Right atrium auricular region (tissue), 2 donors: ENCODE measurements around the gene STIP1. TPM values are rescaled to one million over a fixed set of nuclear protein-coding genes. Genes with fewer than 3 reads are reported as not detected.

Source experiments
- DNase-seq: peaks from one replicate; pipeline ENCODE4 v3.0.0-alpha.2; 2019; ENCODE audit warnings: low spot score
- H3K27ac ChIP-seq, 2 donors: fragments of 200-600 bp; sonication (generic); 1 replicate in 1 of 2; 2 replicates in 1 of 2; pipeline ENCODE4 v1.5.1; 2016 to 2019
- H3K27me3 ChIP-seq, 2 donors: fragments of 200-600 bp; sonication (generic); one replicate each; pipeline versions ENCODE4 v1.5.1 to v1.6.0; 2017 to 2019
- H3K36me3 ChIP-seq: fragments of 200-600 bp; sonication (generic); one replicate; pipeline ENCODE4 v1.5.1; 2016
- H3K4me1 ChIP-seq, 2 donors: fragments of 200-600 bp; sonication (generic); one replicate each; pipeline versions ENCODE4 v1.5.1 to v1.6.0; 2017 to 2019
- H3K4me3 ChIP-seq, 2 donors: fragments of 200-600 bp; sonication (generic); 1 replicate in 1 of 2; 2 replicates in 1 of 2; pipeline ENCODE4 v1.5.1; 2017 to 2019; ENCODE audit warnings: mild to moderate bottlenecking in 1 of 2, moderate library complexity in 1 of 2
- H3K9me3 ChIP-seq, 2 donors: fragments of 200-600 bp; sonication (generic); one replicate each; pipeline ENCODE4 v1.5.1; 2019
- CTCF ChIP-seq, 2 donors: fragments of 200-600 bp; sonication (generic); IDR thresholded peaks; one replicate each; pipeline ENCODE4 v1.5.1; 2019; ENCODE audit warnings: antibody characterized with exemption in 2 of 2
- total RNA-seq, 2 donors: library from RNA; depleted of rRNA; stranded (reverse); fragments of >200 nt; gene quantifications; one replicate each; pipeline ENCODE4 v1.1.0, GENCODE V29; 2016

Gene STIP1
- total RNA-seq, 2 donors from 2014 or later = 88.9 to 114 TPM

GRCh38 chr11:64183890-64184289, 2.1 kb upstream of the STIP1 start:
- no peaks in the 10 kb centered on the region for H3K9me3 ChIP-seq
- TF ChIP-seq CTCF (IDR thresholded peaks at IDR 0.05) = no peak
- no peaks in the 10 kb centered on the region for H3K27me3 ChIP-seq
- peaks cover 0 to 55% of the 10 kb centered on the region in 2 donors for H3K4me1 ChIP-seq
- H3K27ac ChIP-seq = peak overlapping the region; percentile 6 to 94
- H3K36me3 ChIP-seq = peaks cover 4% of the 10 kb centered on the region
- no peak for DNase-seq
- H3K4me3 ChIP-seq = no peak overlapping the region

- DNase-seq = peak; percentile 96
- Histone ChIP-seq H3K9me3 (no peaks in the 10 kb centered on the region), H3K36me3 (peaks cover 4% of the 10 kb centered on the region), H3K4me1 (peaks cover 0 to 65% of the 10 kb centered on the region in 2 donors), H3K27ac (peak overlapping the region; percentile 94 to 95), H3K27me3 (no peaks in the 10 kb centered on the region), H3K4me3 (peak overlapping the region; percentile 53 to 62)
- TF ChIP-seq CTCF (IDR thresholded peaks at IDR 0.05) = peak in 1 of 2 donors; percentile 58
Observed at GRCh38 chr11:64185175-64185692, 737 bp upstream of the STIP1 start.

- no peak for DNase-seq
- Histone ChIP-seq H3K36me3 (peaks cover 4% of the 10 kb centered on the region), H3K27me3 (no peaks in the 10 kb centered on the region), H3K9me3 (no peaks in the 10 kb centered on the region), H3K4me3 (no peak overlapping the region), H3K4me1 (peaks cover 0 to 54% of the 10 kb centered on the region in 2 donors), H3K27ac (no peak overlapping the region)
- no peak for TF ChIP-seq CTCF (IDR thresholded peaks at IDR 0.05)
Observed at GRCh38 chr11:64186492-64187165, 658 bp downstream of the STIP1 start.

- no peaks in the 10 kb centered on the region for H3K27me3 ChIP-seq
- no peak for DNase-seq
- no peak for TF ChIP-seq CTCF (IDR thresholded peaks at IDR 0.05)
- H3K4me3 ChIP-seq = no peak overlapping the region
- H3K9me3 ChIP-seq = no peaks in the 10 kb centered on the region
- no peak overlapping the region for H3K27ac ChIP-seq
- peaks cover 0 to 19% of the 10 kb centered on the region in 2 donors for H3K4me1 ChIP-seq
- peaks cover 54% of the 10 kb centered on the region for H3K36me3 ChIP-seq
Observed at GRCh38 chr11:64192434-64192833, 6.5 kb downstream of the STIP1 start.

GRCh38 chr11:64196626-64197025, 10.7 kb downstream of the STIP1 start:
- Histone ChIP-seq H3K27me3 (no peaks in the 10 kb centered on the region), H3K36me3 (peaks cover 89% of the 10 kb centered on the region), H3K27ac (no peak overlapping the region), H3K4me1 (no peaks in the 10 kb centered on the region), H3K9me3 (no peaks in the 10 kb centered on the region), H3K4me3 (no peak overlapping the region)
- TF ChIP-seq CTCF (IDR thresholded peaks at IDR 0.05) = no peak
- no peak for DNase-seq
